ENCODE measurements around the gene CTTN. TPM values are rescaled to one million over a fixed set of nuclear protein-coding genes. Genes with fewer than 3 reads are reported as not detected.

Gene CTTN
- polyA plus RNA-seq, 3 donors from 2014 or later: 0.53 to 0.67 TPM; not detected in 1

GRCh38 chr11:70419307-70420007 is 21.1 kb downstream of the CTTN start:
- H3K9me3 Mint-ChIP-seq: peaks cover 0 to 7% (median 6%) of the 10 kb centered on the region in 6 donors
- peaks cover 0 to 4% (median 0%) of the 10 kb centered on the region in 3 donors for H3K36me3 Mint-ChIP-seq
- DNase-seq: no peak
- H3K27ac Mint-ChIP-seq: no peak overlapping the region
- H3K27me3 Mint-ChIP-seq (ENCODE audit: low read depth in 3 of 3): peaks cover 41 to 57% (median 50%) of the 10 kb centered on the region in 3 donors
- no peak overlapping the region for H3K4me3 Mint-ChIP-seq
- peaks cover 14 to 30% of the 10 kb centered on the region in 2 donors for H3K4me1 Mint-ChIP-seq

GRCh38 chr11:70420008-70420464 is 21.7 kb downstream of the CTTN start:
- H3K27me3 Mint-ChIP-seq (ENCODE audit: low read depth in 3 of 3): peaks cover 40 to 58% (median 54%) of the 10 kb centered on the region in 3 donors
- peaks cover 20 to 36% of the 10 kb centered on the region in 2 donors for H3K4me1 Mint-ChIP-seq
- no peak for DNase-seq
- H3K36me3 Mint-ChIP-seq: peaks cover 0 to 5% (median 0%) of the 10 kb centered on the region in 3 donors
- no peak overlapping the region for H3K4me3 Mint-ChIP-seq
- H3K27ac Mint-ChIP-seq: no peak overlapping the region
- H3K9me3 Mint-ChIP-seq: peaks cover 0 to 7% (median 6%) of the 10 kb centered on the region in 6 donors

DNA sequence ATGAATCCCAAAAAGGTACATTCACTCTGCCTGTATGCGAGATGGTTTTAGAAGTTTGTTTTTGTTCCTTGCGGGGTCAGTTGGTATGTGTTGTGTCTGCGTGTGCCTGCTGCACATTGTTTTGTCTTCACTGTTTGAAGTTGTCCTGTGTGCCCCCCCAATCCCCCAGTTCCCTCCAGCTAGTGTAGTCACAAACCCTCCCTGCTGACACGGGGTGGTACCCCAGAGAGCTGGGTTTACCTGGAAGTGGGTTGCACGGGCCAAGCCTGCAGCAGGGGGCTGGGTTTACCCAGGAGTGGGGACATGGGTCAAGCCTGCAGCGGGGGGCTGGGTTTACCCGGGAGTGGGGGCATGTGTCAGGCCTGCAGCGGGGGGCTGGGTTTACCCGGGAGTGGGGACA is 22.2 kb downstream of the CTTN start:
- DNase-seq: no peak
- Mint-ChIP-seq H3K9me3 (peaks cover 0 to 8% (median 6%) of the 10 kb centered on the region in 6 donors), H3K27me3 (ENCODE audit: low read depth in 3 of 3) (peaks cover 39 to 59% (median 55%) of the 10 kb centered on the region in 3 donors), H3K27ac (no peak overlapping the region), H3K4me1 (peaks cover 25 to 37% of the 10 kb centered on the region in 2 donors), H3K4me3 (no peak overlapping the region), H3K36me3 (peaks cover 0 to 5% (median 0%) of the 10 kb centered on the region in 3 donors)

GRCh38 chr11:70421123-70421522 is 22.8 kb downstream of the CTTN start:
- Mint-ChIP-seq H3K9me3 (peaks cover 4 to 14% (median 7%) of the 10 kb centered on the region in 6 donors), H3K4me3 (no peak overlapping the region), H3K27ac (no peak overlapping the region), H3K4me1 (peaks cover 31 to 37% of the 10 kb centered on the region in 2 donors), H3K36me3 (peaks cover 0 to 5% (median 3%) of the 10 kb centered on the region in 3 donors), H3K27me3 (ENCODE audit: low read depth in 3 of 3) (peaks cover 45 to 62% (median 59%) of the 10 kb centered on the region in 3 donors)
- peak in 1 of 3 donors; percentile 20 for DNase-seq

DNA sequence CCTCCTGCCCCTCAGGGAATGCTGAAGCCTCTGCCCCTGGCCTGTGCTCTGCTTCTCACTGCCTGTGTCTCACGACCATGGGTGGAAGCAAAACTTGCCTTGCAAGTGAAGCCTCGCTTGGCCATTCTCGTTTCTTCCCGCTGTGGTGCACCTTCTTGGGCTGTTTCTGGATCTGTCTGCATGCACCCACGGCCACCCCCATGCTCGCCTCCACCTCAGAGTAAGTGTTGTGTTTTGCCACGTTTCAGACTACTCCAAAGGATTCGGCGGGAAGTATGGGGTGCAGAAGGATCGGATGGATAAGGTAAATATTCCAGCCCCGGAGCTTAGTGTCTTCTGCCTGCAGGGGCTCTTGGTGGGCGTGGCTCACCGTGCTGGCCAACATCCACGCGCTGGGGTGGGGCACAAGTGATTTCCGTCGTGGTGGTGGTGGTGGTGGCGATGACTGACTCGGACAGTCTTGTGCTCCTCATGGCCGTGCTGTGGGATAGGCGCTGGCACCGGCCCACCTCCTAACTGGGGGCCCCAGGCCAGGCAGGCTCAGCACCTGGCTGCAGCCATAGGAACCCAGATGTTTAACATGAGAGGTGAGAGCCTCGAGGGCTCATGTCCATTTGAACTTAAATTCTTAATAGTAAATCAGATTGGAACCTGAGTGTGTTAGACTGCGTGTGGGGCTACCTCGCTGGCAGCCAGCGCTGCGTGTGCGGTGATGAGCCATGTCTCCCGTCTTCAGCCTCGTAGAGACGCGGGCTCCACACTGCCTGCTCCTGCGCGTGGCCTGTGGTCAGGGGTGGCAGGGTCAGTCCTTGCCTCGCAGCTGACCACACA is 24.6 kb downstream of the CTTN start:
- H3K36me3 Mint-ChIP-seq: peaks cover 0 to 5% (median 3%) of the 10 kb centered on the region in 3 donors
- no peak for DNase-seq
- H3K4me1 Mint-ChIP-seq: peaks cover 34% of the 10 kb centered on the region in 2 donors
- H3K27ac Mint-ChIP-seq: peak overlapping the region in 1 of 6 donors; percentile 69
- peaks cover 52 to 59% (median 54%) of the 10 kb centered on the region in 3 donors for H3K27me3 Mint-ChIP-seq (ENCODE audit: low read depth in 3 of 3)
- H3K4me3 Mint-ChIP-seq: peak overlapping the region in 2 of 5 donors; percentile 7 to 26
- peaks cover 4 to 14% (median 7%) of the 10 kb centered on the region in 6 donors for H3K9me3 Mint-ChIP-seq

DNA sequence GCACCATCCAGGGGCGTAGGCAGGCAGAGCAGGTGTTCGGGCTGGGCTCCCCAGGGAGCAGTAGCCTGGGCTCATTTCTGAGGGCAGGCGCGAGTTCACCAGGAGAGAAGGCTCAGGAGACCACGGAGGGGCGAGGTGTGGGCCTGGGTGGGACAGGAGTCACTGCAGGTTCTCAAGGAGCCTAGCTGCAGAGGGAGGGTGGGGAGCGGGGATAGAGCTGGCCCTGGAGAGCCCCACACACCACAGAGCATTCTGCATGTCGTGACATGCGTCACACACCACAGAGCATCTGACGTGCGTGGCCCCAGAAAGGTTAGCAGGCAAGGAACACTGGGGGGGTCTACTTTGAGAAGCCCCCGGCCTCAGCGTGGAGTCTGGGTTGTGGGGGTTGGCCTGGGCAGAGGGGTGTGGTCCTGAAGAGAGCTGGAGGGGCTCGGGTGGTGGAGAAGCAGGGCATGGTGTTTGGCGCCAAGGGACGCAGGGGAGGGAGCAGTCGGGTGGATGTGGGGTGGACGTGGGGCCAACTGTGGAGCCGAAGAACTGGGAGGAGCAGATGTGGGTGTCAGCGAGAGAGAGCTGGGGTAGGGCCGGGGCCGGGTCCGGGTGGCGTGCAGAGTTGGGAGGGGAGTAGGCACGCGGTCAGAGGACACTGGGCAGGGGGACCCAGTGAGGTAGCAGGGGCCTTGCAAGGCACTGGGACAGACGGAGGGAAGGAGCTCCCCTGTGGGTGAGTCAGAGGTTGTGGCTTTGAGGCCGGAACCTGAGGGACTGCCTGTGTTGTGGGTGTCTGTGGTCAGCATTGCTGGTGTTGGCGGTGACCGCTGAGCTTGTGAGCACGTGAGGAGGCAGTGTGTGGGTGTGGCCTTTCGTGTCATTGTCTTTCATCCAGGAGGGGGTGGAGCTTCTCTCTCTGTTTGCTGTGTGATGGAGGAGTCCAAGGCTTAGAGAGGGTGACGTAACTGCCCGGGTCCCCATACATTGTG is 25.5 kb downstream of the CTTN start:
- H3K36me3 Mint-ChIP-seq: peaks cover 0 to 5% (median 3%) of the 10 kb centered on the region in 3 donors
- peaks cover 34% of the 10 kb centered on the region in 2 donors for H3K4me1 Mint-ChIP-seq
- peak overlapping the region; percentile 68 to 90 (median 77) for H3K4me3 Mint-ChIP-seq
- peaks cover 56 to 66% (median 56%) of the 10 kb centered on the region in 3 donors for H3K27me3 Mint-ChIP-seq (ENCODE audit: low read depth in 3 of 3)
- peak overlapping the region; percentile 63 to 97 (median 84) for H3K27ac Mint-ChIP-seq
- H3K9me3 Mint-ChIP-seq: peaks cover 4 to 14% (median 7%) of the 10 kb centered on the region in 6 donors
- peak; percentile 88 to 90 (median 89) for DNase-seq

GRCh38 chr11:70424765-70425344 is 26.5 kb downstream of the CTTN start:
- peaks cover 4 to 14% (median 7%) of the 10 kb centered on the region in 6 donors for H3K9me3 Mint-ChIP-seq
- H3K4me1 Mint-ChIP-seq: peaks cover 34% of the 10 kb centered on the region in 2 donors
- peak overlapping the region; percentile 44 to 82 (median 63) for H3K4me3 Mint-ChIP-seq
- peaks cover 0 to 5% (median 3%) of the 10 kb centered on the region in 3 donors for H3K36me3 Mint-ChIP-seq
- peaks cover 53 to 64% (median 57%) of the 10 kb centered on the region in 3 donors for H3K27me3 Mint-ChIP-seq (ENCODE audit: low read depth in 3 of 3)
- peak overlapping the region in 5 of 6 donors; percentile 39 to 97 (median 80) for H3K27ac Mint-ChIP-seq
- DNase-seq: peak; percentile 15 to 34 (median 31)

DNA sequence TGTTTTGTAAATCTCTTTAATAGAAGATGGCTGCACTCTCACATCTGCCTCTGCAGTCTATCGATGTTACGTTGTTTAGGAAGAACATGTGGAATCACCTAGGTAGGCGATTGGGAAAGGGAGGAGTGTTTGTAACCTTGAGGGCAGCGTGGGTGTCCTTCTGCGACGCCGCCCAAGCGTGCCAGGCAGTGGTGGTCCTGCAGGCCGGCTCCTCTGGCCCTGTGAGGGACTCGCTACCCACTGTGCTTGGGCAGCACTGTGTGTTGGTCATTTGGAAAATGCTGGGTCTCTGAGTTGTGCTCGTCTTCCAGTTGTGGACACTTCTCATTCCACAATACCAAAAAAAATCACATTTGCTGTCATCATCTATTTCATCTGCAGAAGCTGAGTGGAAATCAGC is 29.1 kb downstream of the CTTN start:
- H3K4me3 Mint-ChIP-seq: no peak overlapping the region
- peaks cover 0 to 5% (median 3%) of the 10 kb centered on the region in 3 donors for H3K36me3 Mint-ChIP-seq
- peaks cover 49 to 55% (median 49%) of the 10 kb centered on the region in 3 donors for H3K27me3 Mint-ChIP-seq (ENCODE audit: low read depth in 3 of 3)

DNA sequence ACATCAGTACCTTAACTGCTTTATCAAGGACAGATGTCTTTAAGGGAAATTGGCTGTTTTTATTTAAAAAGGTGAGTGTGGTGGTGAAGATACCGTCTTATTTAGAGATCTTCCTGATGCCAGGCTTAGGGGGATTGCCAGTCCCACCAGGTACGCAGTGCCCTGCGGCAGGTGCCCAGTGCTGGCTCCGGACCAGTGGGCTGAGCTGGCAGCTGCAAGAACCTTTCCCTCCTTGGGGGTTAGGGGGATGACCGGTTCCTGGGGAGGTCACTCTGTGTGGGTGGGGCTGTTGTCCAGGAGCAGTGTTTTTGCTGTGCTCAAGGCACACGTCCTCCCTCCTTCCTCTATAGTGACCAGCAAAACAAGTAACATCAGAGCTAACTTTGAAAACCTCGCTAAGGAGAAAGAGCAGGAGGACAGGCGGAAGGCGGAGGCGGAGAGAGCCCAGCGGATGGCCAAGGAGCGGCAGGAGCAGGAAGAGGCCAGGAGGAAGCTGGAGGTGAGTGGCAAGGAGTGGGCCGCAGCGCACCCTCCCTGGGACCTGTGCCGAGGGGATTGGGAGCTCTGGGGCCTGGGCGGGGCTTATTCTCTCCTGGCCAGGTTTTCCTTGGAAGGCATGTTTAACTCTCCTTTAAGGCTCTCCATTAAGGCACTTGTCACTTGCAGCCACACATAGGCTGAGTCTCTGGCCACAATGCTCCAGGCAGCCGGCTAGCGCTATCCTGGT is 30.5 kb downstream of the CTTN start:
- no peak overlapping the region for H3K27ac Mint-ChIP-seq
- H3K36me3 Mint-ChIP-seq: peaks cover 0 to 5% (median 3%) of the 10 kb centered on the region in 3 donors
- no peak overlapping the region for H3K4me3 Mint-ChIP-seq
- H3K9me3 Mint-ChIP-seq: peaks cover 4 to 14% (median 6%) of the 10 kb centered on the region in 6 donors
- H3K4me1 Mint-ChIP-seq: peaks cover 26 to 32% of the 10 kb centered on the region in 2 donors
- peaks cover 44 to 53% (median 47%) of the 10 kb centered on the region in 3 donors for H3K27me3 Mint-ChIP-seq (ENCODE audit: low read depth in 3 of 3)
- no peak for DNase-seq

More for the DNA sequence above, 29.1 kb downstream of the CTTN start:
- peaks cover 4 to 14% (median 7%) of the 10 kb centered on the region in 6 donors for H3K9me3 Mint-ChIP-seq
- no peak overlapping the region for H3K27ac Mint-ChIP-seq
- peaks cover 34 to 43% of the 10 kb centered on the region in 2 donors for H3K4me1 Mint-ChIP-seq
- DNase-seq: no peak

GRCh38 chr11:70429428-70429705 is 31.0 kb downstream of the CTTN start:
- Mint-ChIP-seq H3K4me1 (peaks cover 21 to 27% of the 10 kb centered on the region in 2 donors), H3K4me3 (no peak overlapping the region), H3K9me3 (peaks cover 2 to 9% (median 3%) of the 10 kb centered on the region in 6 donors), H3K36me3 (peaks cover 0 to 3% (median 1%) of the 10 kb centered on the region in 3 donors), H3K27me3 (ENCODE audit: low read depth in 3 of 3) (peaks cover 39 to 48% (median 42%) of the 10 kb centered on the region in 3 donors), H3K27ac (no peak overlapping the region)
- DNase-seq: no peak

DNA sequence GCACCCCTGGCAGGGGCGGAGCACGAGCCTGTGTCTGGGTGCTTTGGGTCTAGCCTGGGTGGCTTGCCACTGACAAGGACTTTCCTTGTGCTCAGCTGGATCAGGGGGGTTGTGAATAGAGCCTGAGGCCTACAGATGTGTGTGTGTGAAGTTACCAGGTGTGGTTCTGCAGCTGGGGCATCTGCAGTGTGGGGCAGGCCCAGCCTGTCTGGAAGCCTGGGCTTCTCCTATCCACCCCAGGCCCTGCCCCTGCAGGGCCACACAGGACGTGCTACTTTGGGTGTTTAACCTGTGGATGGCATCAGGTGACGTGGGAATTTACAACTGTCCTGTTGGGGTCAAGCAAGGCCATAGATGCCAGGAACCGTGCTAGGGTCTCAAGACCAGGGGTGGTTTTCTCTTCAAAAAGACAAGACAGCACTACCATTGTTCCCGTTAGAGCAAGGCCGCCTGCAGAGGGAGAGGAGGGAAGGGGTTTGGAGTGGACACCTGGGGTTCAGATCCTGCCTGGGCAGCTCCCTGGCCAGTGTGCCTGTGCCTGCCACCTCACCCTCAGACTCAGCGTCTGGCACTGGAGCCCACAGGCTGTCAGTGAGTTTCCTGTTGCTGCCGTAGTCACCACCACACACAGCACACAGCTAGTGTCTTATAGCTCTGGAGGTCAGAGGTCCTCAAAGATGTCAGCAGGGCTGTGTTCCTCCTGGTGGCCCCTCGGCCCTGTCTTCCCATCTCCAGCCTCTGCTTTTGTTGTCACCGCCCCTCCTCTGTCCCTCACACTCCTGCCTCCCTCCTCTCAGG is 31.6 kb downstream of the CTTN start:
- Mint-ChIP-seq H3K27ac (peak overlapping the region in 1 of 6 donors; percentile 28), H3K27me3 (ENCODE audit: low read depth in 3 of 3) (peaks cover 35 to 46% (median 37%) of the 10 kb centered on the region in 3 donors), H3K36me3 (peaks cover 0 to 3% (median 0%) of the 10 kb centered on the region in 3 donors), H3K4me1 (peaks cover 15 to 21% of the 10 kb centered on the region in 2 donors), H3K4me3 (peak overlapping the region in 1 of 5 donors; percentile 9), H3K9me3 (peaks cover 0 to 7% (median 2%) of the 10 kb centered on the region in 6 donors)
- peak; percentile 35 to 40 (median 40) for DNase-seq

Measured in immature natural killer cell (primary cell).